ENCODE results near the gene UPK1A.
"Not testable (repeated sequence)": the region's sequence is repeated elsewhere in the genome, so short reads cannot be mapped to it uniquely, and the experiment has no call there.

The UPK1A gene

GRCh38 chr19:35661995-35662340 lies 4.3 kb upstream of the UPK1A start:
- Mint-ChIP-seq H3K4me3 (no peak overlapping the region), H3K27me3 (no peaks in the 10 kb centered on the region), H3K4me1 (peaks cover 3% of the 10 kb centered on the region), H3K27ac (no peak overlapping the region), H3K36me3 (peaks cover 8% of the 10 kb centered on the region), H3K9me3 (no peaks in the 10 kb centered on the region)

GRCh38 chr19:35663981-35664380 lies 2.3 kb upstream of the UPK1A start:
- no peaks in the 10 kb centered on the region for H3K9me3 Mint-ChIP-seq
- peaks cover 5% of the 10 kb centered on the region for H3K36me3 Mint-ChIP-seq
- peaks cover 3% of the 10 kb centered on the region for H3K4me1 Mint-ChIP-seq
- no peak overlapping the region for H3K4me3 Mint-ChIP-seq
- H3K27ac Mint-ChIP-seq, result no peak overlapping the region
- H3K27me3 Mint-ChIP-seq, result no peaks in the 10 kb centered on the region

- peaks cover 2% of the 10 kb centered on the region for H3K27me3 Mint-ChIP-seq
- H3K36me3 Mint-ChIP-seq, result peaks cover 3% of the 10 kb centered on the region
- peaks cover 3% of the 10 kb centered on the region for H3K4me1 Mint-ChIP-seq
- H3K9me3 Mint-ChIP-seq, result no peaks in the 10 kb centered on the region
- no peak overlapping the region for H3K4me3 Mint-ChIP-seq
- H3K27ac Mint-ChIP-seq, result no peak overlapping the region
These were observed 1.2 kb upstream of the UPK1A start for GRCh38 chr19:35665157-35665556.

DNA sequence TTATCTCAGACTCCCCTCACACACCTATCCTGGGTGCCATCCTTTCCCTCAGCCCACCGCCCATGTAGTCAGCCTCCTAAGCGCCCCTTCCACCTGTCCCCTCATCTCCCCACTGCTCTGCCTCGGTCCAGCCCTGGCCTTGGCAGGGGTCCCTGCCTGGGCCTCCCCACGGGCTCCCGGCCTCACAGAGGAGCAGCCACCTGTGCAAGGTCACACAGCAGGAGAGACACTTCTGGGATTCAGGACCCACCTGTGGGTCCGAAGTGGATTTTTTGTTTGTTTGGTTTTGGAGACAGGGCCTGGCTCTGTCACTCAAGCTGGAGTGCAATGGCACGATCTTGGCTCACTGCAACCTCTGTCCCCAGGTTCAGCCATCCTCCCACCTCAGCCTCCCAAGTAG lies 713 bp upstream of the UPK1A start:
- Mint-ChIP-seq H3K27ac (no peak overlapping the region), H3K27me3 (peaks cover 3% of the 10 kb centered on the region), H3K4me3 (no peak overlapping the region), H3K36me3 (peaks cover 3% of the 10 kb centered on the region), H3K4me1 (peaks cover 3% of the 10 kb centered on the region), H3K9me3 (no peaks in the 10 kb centered on the region)

GRCh38 chr19:35669566-35669965 lies 3.2 kb downstream of the UPK1A start:
- no peak overlapping the region for H3K4me3 Mint-ChIP-seq
- H3K36me3 Mint-ChIP-seq, result no peaks in the 10 kb centered on the region
- no peaks in the 10 kb centered on the region for H3K9me3 Mint-ChIP-seq
- no peak overlapping the region for H3K27ac Mint-ChIP-seq
- H3K27me3 Mint-ChIP-seq, result peaks cover 10% of the 10 kb centered on the region
- peaks cover 8% of the 10 kb centered on the region for H3K4me1 Mint-ChIP-seq

DNA sequence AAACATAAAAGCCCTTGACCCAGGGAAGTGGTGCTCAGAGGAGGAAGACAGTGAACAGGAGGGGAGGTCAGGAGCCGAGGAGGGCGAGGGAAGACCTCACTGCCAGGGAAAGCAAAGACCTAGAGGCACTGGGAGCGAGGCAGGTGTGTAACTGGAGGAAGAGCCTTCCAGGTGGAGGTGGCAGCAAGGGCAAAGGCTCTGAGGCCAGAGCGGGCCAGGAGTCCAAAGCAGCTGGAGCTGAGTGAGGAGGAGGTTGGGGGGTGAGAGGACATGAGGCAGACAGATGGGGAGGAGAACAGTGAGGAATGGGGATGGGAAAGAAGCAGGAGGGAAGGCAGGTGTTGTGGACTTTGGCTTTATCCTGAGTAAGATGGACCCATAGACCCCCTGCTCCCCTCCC lies 3.7 kb downstream of the UPK1A start:
- Mint-ChIP-seq H3K36me3 (no peaks in the 10 kb centered on the region), H3K4me3 (no peak overlapping the region), H3K27me3 (peaks cover 10% of the 10 kb centered on the region)

DNA sequence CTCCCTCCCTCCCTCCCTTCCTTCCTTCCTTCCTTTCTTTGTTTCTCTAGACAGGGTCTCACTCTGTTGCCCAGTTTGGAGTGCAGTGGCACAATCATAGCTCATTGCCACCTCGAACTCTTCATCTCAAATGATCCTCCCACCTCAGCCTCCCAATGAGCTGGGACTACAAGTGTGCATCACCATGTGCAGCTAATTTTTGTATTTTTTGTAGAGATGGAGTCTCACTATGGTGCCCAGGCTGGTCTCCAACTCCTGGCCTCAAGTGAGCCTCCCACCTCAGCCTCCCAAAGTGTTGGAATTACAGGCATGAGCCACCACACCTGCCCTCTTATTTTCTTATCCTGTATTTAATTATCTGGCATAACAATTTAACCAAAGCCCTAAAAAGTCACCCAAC lies 4.4 kb downstream of the UPK1A start:
- H3K9me3 Mint-ChIP-seq, result no peaks in the 10 kb centered on the region
- peaks cover 10% of the 10 kb centered on the region for H3K27me3 Mint-ChIP-seq
- no peak overlapping the region for H3K27ac Mint-ChIP-seq
- H3K4me3 Mint-ChIP-seq, result no peak overlapping the region
- peaks cover 8% of the 10 kb centered on the region for H3K4me1 Mint-ChIP-seq
- H3K36me3 Mint-ChIP-seq, result no peaks in the 10 kb centered on the region

More for the DNA sequence above, 3.7 kb downstream of the UPK1A start:
- Mint-ChIP-seq H3K9me3 (no peaks in the 10 kb centered on the region), H3K27ac (no peak overlapping the region), H3K4me1 (peaks cover 8% of the 10 kb centered on the region)

GRCh38 chr19:35671818-35672217 lies 5.5 kb downstream of the UPK1A start:
- H3K9me3 Mint-ChIP-seq, result no peaks in the 10 kb centered on the region
- H3K4me3 Mint-ChIP-seq, result no peak overlapping the region
- peaks cover 8% of the 10 kb centered on the region for H3K4me1 Mint-ChIP-seq
- peak overlapping the region; percentile 57 for H3K27ac Mint-ChIP-seq
- H3K36me3 Mint-ChIP-seq, result no peaks in the 10 kb centered on the region
- peaks cover 12% of the 10 kb centered on the region for H3K27me3 Mint-ChIP-seq

- no peaks in the 10 kb centered on the region for H3K9me3 Mint-ChIP-seq
- H3K27me3 Mint-ChIP-seq, result peaks cover 12% of the 10 kb centered on the region
- peak overlapping the region; percentile 70 for H3K4me3 Mint-ChIP-seq
- H3K36me3 Mint-ChIP-seq, result no peaks in the 10 kb centered on the region
- peaks cover 8% of the 10 kb centered on the region for H3K4me1 Mint-ChIP-seq
- H3K27ac Mint-ChIP-seq, result no peak overlapping the region
These were observed 6.9 kb downstream of the UPK1A start for GRCh38 chr19:35673121-35673804.

DNA sequence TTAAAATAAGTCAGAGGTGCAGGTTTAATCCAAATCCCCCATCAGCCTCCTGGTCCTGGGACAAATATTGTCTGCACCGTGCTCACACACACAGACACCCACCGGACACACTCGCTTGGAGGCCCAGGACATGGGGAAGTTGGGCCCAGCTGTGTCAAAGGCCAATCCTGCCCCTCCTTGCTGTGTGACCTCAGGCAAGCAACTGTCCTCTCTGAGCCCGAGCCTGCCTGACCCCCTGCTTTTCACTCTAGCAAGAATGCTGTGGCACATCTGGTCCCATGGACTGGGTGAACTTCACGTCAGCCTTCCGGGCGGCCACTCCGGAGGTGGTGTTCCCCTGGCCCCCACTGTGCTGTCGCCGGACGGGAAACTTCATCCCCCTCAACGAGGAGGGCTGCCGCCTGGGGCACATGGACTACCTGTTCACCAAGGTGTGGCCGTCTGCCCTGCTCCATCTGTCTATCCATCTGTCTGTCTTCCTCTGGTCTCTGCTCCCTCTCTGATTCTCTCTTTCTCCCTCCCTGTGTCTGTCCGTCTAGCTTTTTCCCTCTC lies 9.3 kb downstream of the UPK1A start:
- H3K27me3 Mint-ChIP-seq, result peaks cover 9% of the 10 kb centered on the region
- H3K4me1 Mint-ChIP-seq, result peaks cover 8% of the 10 kb centered on the region
- no peaks in the 10 kb centered on the region for H3K9me3 Mint-ChIP-seq
- H3K36me3 Mint-ChIP-seq, result no peaks in the 10 kb centered on the region
- no peak overlapping the region for H3K4me3 Mint-ChIP-seq
- H3K27ac Mint-ChIP-seq, result no peak overlapping the region

- H3K4me1 Mint-ChIP-seq, result no peaks in the 10 kb centered on the region
- no peaks in the 10 kb centered on the region for H3K36me3 Mint-ChIP-seq
- H3K4me3 Mint-ChIP-seq, result no peak overlapping the region
- H3K9me3 Mint-ChIP-seq, result no peaks in the 10 kb centered on the region
- H3K27ac Mint-ChIP-seq, result no peak overlapping the region
- H3K27me3 Mint-ChIP-seq, result no peaks in the 10 kb centered on the region
These were observed 23.5 kb downstream of the UPK1A start for GRCh38 chr19:35689836-35690235.

DNA sequence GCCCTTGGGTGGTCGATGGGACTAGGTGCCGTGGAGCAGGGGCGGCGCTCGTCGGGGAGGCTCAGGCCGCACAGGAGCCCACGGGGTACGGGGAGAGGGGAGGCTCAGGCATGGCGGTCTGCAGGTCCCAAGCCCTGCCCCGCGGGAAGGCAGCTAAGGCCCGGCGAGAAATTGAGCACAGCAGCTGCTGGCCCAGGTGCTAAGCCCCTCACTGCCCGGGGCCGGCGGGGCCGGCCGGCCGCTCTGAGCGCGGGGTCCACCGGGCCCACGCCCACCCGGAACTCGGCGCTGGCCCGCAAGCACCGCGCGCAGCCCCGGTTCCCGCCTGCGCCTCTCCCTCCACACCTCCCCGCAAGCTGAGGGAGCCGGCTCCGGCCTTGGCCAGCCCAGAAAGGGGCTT lies 24.8 kb downstream of the UPK1A start:
- not testable (repeated sequence) for H3K27me3 Mint-ChIP-seq, H3K9me3 Mint-ChIP-seq, H3K27ac Mint-ChIP-seq, H3K4me1 Mint-ChIP-seq, H3K4me3 Mint-ChIP-seq, H3K36me3 Mint-ChIP-seq

- peak overlapping the region; percentile 53 for H3K27ac Mint-ChIP-seq
These were observed 25.7 kb downstream of the UPK1A start for GRCh38 chr19:35692010-35692409.

GRCh38 chr19:35693422-35693821 lies 27.1 kb downstream of the UPK1A start:
- H3K27ac Mint-ChIP-seq, result no peak overlapping the region
- H3K27me3 Mint-ChIP-seq, result no peaks in the 10 kb centered on the region
- H3K36me3 Mint-ChIP-seq, result no peaks in the 10 kb centered on the region
- H3K4me1 Mint-ChIP-seq, result no peaks in the 10 kb centered on the region
- no peak overlapping the region for H3K4me3 Mint-ChIP-seq
- H3K9me3 Mint-ChIP-seq, result no peaks in the 10 kb centered on the region

More at GRCh38 chr19:35692010-35692409, 25.7 kb downstream of the UPK1A start:
- Mint-ChIP-seq H3K9me3 (no peaks in the 10 kb centered on the region), H3K4me1 (no peaks in the 10 kb centered on the region), H3K27me3 (no peaks in the 10 kb centered on the region), H3K36me3 (no peaks in the 10 kb centered on the region), H3K4me3 (no peak overlapping the region)

- Mint-ChIP-seq H3K9me3 (no peaks in the 10 kb centered on the region), H3K4me1 (no peaks in the 10 kb centered on the region), H3K4me3 (no peak overlapping the region), H3K27me3 (no peaks in the 10 kb centered on the region), H3K27ac (no peak overlapping the region), H3K36me3 (no peaks in the 10 kb centered on the region)
These were observed 27.7 kb downstream of the UPK1A start for GRCh38 chr19:35693835-35694599.

DNA sequence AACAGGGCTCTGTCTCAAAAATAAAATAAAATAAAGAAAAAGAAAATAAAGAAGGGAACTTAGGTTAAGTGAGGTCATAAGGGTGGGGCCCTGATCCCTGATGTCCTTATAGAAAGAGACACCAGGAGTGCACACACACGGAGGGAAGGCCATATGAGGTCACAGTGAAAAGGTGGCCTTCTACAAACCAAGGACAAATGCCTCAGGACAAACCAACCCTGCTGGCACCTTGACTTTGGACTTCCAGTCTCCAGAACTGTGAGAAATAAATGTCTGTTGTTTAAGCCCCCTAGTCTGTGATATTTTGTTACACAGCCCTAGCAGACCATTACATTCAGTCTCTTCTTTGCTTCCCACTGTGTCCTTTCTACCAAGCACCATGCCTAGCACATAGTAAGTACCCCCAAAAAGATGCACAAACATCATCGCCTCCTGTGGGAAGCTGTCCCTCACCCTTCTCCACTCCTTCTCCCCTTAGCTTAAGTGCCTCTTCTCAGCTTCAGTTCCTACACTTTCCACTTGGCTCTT lies 29.6 kb downstream of the UPK1A start:
- Mint-ChIP-seq H3K27me3 (no peaks in the 10 kb centered on the region), H3K27ac (no peak overlapping the region), H3K4me1 (no peaks in the 10 kb centered on the region), H3K36me3 (no peaks in the 10 kb centered on the region), H3K4me3 (no peak overlapping the region), H3K9me3 (no peaks in the 10 kb centered on the region)

All from activated naive CD4-positive, alpha-beta T cell treated with anti-CD3 and anti-CD28 coated beads, Interleukin-2, amount 50 U/mL, for 24 hours (primary cell).